Suprapubic skin (tissue), 4 donors: ENCODE data around the gene GABRB3. TPM values are rescaled to one million over a fixed set of nuclear protein-coding genes. Genes with fewer than 3 reads are reported as not detected.

Source experiments
- DNase-seq, 2 donors: peaks; one replicate each; pipeline ENCODE4 v3.0.0-alpha.2; 2019; ENCODE audit warnings: low spot score in 2 of 2
- H3K27ac ChIP-seq: fragments of 200-600 bp; sonication (generic); one replicate; pipeline ENCODE4 v1.5.1; 2019
- H3K27me3 ChIP-seq: fragments of 200-600 bp; sonication (generic); one replicate; pipeline ENCODE4 v1.5.1; 2019
- H3K36me3 ChIP-seq: fragments of 200-600 bp; sonication (generic); one replicate; pipeline ENCODE4 v1.5.1; 2019
- H3K4me1 ChIP-seq: fragments of 200-600 bp; sonication (generic); one replicate; pipeline ENCODE4 v1.5.1; 2019
- H3K4me3 ChIP-seq: fragments of 200-600 bp; sonication (generic); one replicate; pipeline ENCODE4 v1.5.1; 2019; ENCODE audit warnings: mild to moderate bottlenecking
- H3K9me3 ChIP-seq: fragments of 200-600 bp; sonication (generic); one replicate; pipeline ENCODE4 v1.5.1; 2019
- CTCF ChIP-seq, 2 donors: fragments of 200-600 bp in 1 of 2; fragments of 450-650 bp in 1 of 2; sonication (generic) in 1 of 2; IDR thresholded peaks; one replicate each; pipeline ENCODE4 v1.5.1; 2016 to 2019; ENCODE audit warnings: antibody characterized with exemption in 2 of 2, mild to moderate bottlenecking in 1 of 2, moderate library complexity in 1 of 2
- EP300 ChIP-seq: sonication (generic); formaldehyde crosslinking; IDR thresholded peaks from one replicate; pipeline ENCODE4 v1.6.1; 2017; ENCODE audit warnings: antibody characterized with exemption
- POLR2A ChIP-seq, 2 donors: fragments of 450-650 bp; IDR thresholded peaks; one replicate each; pipeline ENCODE4 v1.6.1; 2017; ENCODE audit warnings: antibody characterized with exemption in 2 of 2, mild to moderate bottlenecking in 2 of 2, moderate library complexity in 2 of 2
- POLR2AphosphoS5 ChIP-seq, 3 donors: sonication (generic); formaldehyde crosslinking; IDR thresholded peaks; one replicate each; pipeline ENCODE4 v1.6.1; 2017; ENCODE audit warnings: antibody characterized with exemption in 3 of 3
- WGBS: methylation state at CpG from one replicate; pipeline ENCODE4 v1.1.5; 2018; 5-methylcytosine and 5-hydroxymethylcytosine counted together
- total RNA-seq, 4 donors: library from RNA; depleted of rRNA; stranded (reverse); fragments of >200 nt; gene quantifications; one replicate each; pipeline ENCODE4 v1.1.0, GENCODE V29; 2016

The GABRB3 gene
- total RNA-seq, 4 donors from 2014 or later = 0.48 to 4.8 (median 2.2) TPM

GRCh38 chr15:26731965-26732364 is 40.9 kb downstream of the GABRB3 start:
- H3K9me3 ChIP-seq = no peaks in the 10 kb centered on the region
- no peak overlapping the region for H3K27ac ChIP-seq
- WGBS = 87% methylated on average over 5 of the region's 5 CpGs
- H3K4me1 ChIP-seq = no peaks in the 10 kb centered on the region
- H3K36me3 ChIP-seq = no peaks in the 10 kb centered on the region
- TF ChIP-seq CTCF (IDR thresholded peaks at IDR 0.05) (no peak), POLR2A (IDR thresholded peaks at IDR 0.05) (no peak), EP300 (no peak), POLR2AphosphoS5 (IDR thresholded peaks at IDR 0.05) (no peak)
- H3K27me3 ChIP-seq = peaks cover 3% of the 10 kb centered on the region
- H3K4me3 ChIP-seq = no peak overlapping the region
- DNase-seq = no peak

- TF ChIP-seq POLR2A (IDR thresholded peaks at IDR 0.05) = no peak
- no peak for TF ChIP-seq EP300
- no peak for DNase-seq
- H3K4me3 ChIP-seq = no peak overlapping the region
- H3K27me3 ChIP-seq = peaks cover 3% of the 10 kb centered on the region
- H3K36me3 ChIP-seq = no peaks in the 10 kb centered on the region
- no peaks in the 10 kb centered on the region for H3K4me1 ChIP-seq
- H3K27ac ChIP-seq = no peak overlapping the region
- H3K9me3 ChIP-seq = no peaks in the 10 kb centered on the region
Measured at GRCh38 chr15:26729581-26729980, 43.3 kb downstream of the GABRB3 start.

GRCh38 chr15:26729030-26729429 is 43.8 kb downstream of the GABRB3 start:
- Histone ChIP-seq H3K36me3 (no peaks in the 10 kb centered on the region), H3K4me1 (no peaks in the 10 kb centered on the region), H3K27me3 (peaks cover 3% of the 10 kb centered on the region), H3K9me3 (no peaks in the 10 kb centered on the region), H3K4me3 (no peak overlapping the region), H3K27ac (no peak overlapping the region)
- TF ChIP-seq CTCF (IDR thresholded peaks at IDR 0.05) (no peak), EP300 (no peak), POLR2A (IDR thresholded peaks at IDR 0.05) (no peak), POLR2AphosphoS5 (IDR thresholded peaks at IDR 0.05) (no peak)
- 86% methylated on average over 3 of the region's 5 CpGs for WGBS
- no peak for DNase-seq

GRCh38 chr15:26724381-26725150 is 48.3 kb downstream of the GABRB3 start:
- DNase-seq = no peak
- Histone ChIP-seq H3K27me3 (peaks cover 3% of the 10 kb centered on the region), H3K36me3 (no peaks in the 10 kb centered on the region), H3K4me3 (no peak overlapping the region), H3K4me1 (no peaks in the 10 kb centered on the region), H3K9me3 (no peaks in the 10 kb centered on the region), H3K27ac (no peak overlapping the region)
- TF ChIP-seq CTCF (IDR thresholded peaks at IDR 0.05) (no peak), POLR2AphosphoS5 (IDR thresholded peaks at IDR 0.05) (no peak), POLR2A (IDR thresholded peaks at IDR 0.05) (no peak), EP300 (no peak)
- 97% methylated on average over 2 of the region's 2 CpGs for WGBS

GRCh38 chr15:26722621-26723160 is 50.2 kb downstream of the GABRB3 start:
- TF ChIP-seq CTCF (IDR thresholded peaks at IDR 0.05) (no peak), POLR2AphosphoS5 (IDR thresholded peaks at IDR 0.05) (no peak), EP300 (no peak), POLR2A (IDR thresholded peaks at IDR 0.05) (no peak)
- Histone ChIP-seq H3K27ac (no peak overlapping the region), H3K4me3 (no peak overlapping the region), H3K9me3 (no peaks in the 10 kb centered on the region), H3K4me1 (no peaks in the 10 kb centered on the region), H3K36me3 (no peaks in the 10 kb centered on the region), H3K27me3 (no peaks in the 10 kb centered on the region)
- WGBS = 26% methylated on average over 5 of the region's 5 CpGs
- no peak for DNase-seq
